PFSK-1 (cell line): ENCODE data around the gene RNASE8.

Source experiments
- SIN3A ChIP-seq: IDR thresholded peaks from 2 replicates; pipeline ENCODE4 v1.6.1; 2012; ENCODE audit warnings: mild to moderate bottlenecking, low read length, moderate library complexity, borderline replicate concordance; ENCODE audit not compliant: insufficient read depth
- TF ChIP-seq, protein P1 (sequence below), 2 experiments: IDR thresholded peaks; 2 replicates each; pipeline versions ENCODE4 v1.6.1 to v1.8.0; 2011 to 2012; ENCODE audit warnings: low read depth in 2 of 2, low read length in 2 of 2, control low read depth in 1 of 2, inconsistent platforms in 1 of 2, mild to moderate bottlenecking in 1 of 2, moderate library complexity in 1 of 2; ENCODE audit not compliant: insufficient read depth in 1 of 2

- no peak for TF ChIP-seq SIN3A
- TF ChIP-seq, protein P1, sequence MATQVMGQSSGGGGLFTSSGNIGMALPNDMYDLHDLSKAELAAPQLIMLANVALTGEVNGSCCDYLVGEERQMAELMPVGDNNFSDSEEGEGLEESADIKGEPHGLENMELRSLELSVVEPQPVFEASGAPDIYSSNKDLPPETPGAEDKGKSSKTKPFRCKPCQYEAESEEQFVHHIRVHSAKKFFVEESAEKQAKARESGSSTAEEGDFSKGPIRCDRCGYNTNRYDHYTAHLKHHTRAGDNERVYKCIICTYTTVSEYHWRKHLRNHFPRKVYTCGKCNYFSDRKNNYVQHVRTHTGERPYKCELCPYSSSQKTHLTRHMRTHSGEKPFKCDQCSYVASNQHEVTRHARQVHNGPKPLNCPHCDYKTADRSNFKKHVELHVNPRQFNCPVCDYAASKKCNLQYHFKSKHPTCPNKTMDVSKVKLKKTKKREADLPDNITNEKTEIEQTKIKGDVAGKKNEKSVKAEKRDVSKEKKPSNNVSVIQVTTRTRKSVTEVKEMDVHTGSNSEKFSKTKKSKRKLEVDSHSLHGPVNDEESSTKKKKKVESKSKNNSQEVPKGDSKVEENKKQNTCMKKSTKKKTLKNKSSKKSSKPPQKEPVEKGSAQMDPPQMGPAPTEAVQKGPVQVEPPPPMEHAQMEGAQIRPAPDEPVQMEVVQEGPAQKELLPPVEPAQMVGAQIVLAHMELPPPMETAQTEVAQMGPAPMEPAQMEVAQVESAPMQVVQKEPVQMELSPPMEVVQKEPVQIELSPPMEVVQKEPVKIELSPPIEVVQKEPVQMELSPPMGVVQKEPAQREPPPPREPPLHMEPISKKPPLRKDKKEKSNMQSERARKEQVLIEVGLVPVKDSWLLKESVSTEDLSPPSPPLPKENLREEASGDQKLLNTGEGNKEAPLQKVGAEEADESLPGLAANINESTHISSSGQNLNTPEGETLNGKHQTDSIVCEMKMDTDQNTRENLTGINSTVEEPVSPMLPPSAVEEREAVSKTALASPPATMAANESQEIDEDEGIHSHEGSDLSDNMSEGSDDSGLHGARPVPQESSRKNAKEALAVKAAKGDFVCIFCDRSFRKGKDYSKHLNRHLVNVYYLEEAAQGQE (IDR thresholded peaks at IDR 0.05; ENCODE audit: insufficient read depth in 1 of 2, low read depth in 2 of 2, low read length in 2 of 2), result no peak
Observed at GRCh38 chr14:21078726-21079125, 21.1 kb downstream of the RNASE8 start.
